Nephron progenitor cell (in vitro differentiated cells): ENCODE data around the gene NR3C1.

ENCODE experiments used
- DNase-seq: peaks from one replicate; pipeline ENCODE4 v3.0.0; 2021
- H3K27ac Mint-ChIP-seq: 2 replicates; pipeline ENCODE4 v1.8.0; 2021; ENCODE audit warnings: mild to moderate bottlenecking, moderate library complexity, mixed read lengths
- H3K27me3 Mint-ChIP-seq: 2 replicates; pipeline ENCODE4 v1.8.0; 2021; ENCODE audit warnings: mild to moderate bottlenecking, low read depth, mixed read lengths; ENCODE audit not compliant: poor library complexity
- H3K36me3 Mint-ChIP-seq: 2 replicates; pipeline ENCODE4 v1.8.0; 2021; ENCODE audit warnings: low read depth, mixed read lengths
- H3K4me1 Mint-ChIP-seq: 2 replicates; pipeline ENCODE4 v1.8.0; 2021; ENCODE audit warnings: mixed read lengths
- H3K4me3 Mint-ChIP-seq: 2 replicates; pipeline ENCODE4 v1.8.0; 2021; ENCODE audit warnings: mild to moderate bottlenecking, moderate library complexity, mixed read lengths
- H3K9me3 Mint-ChIP-seq: 2 replicates; pipeline ENCODE4 v1.8.0; 2021; ENCODE audit warnings: mild to moderate bottlenecking, moderate library complexity, mixed read lengths
- CTCF ChIP-seq: fragments of 200-600 bp; sonication (generic); IDR thresholded peaks from 2 replicates; pipeline ENCODE4 v1.5.0; 2021; ENCODE audit warnings: antibody characterized with exemption

The NR3C1 gene

GRCh38 chr5:143261748-143262392, 141.6 kb downstream of the NR3C1 start:
- H3K27me3 Mint-ChIP-seq: peaks cover 6% of the 10 kb centered on the region
- H3K9me3 Mint-ChIP-seq: peaks cover 13% of the 10 kb centered on the region
- no peak overlapping the region for H3K4me3 Mint-ChIP-seq
- no peaks in the 10 kb centered on the region for H3K36me3 Mint-ChIP-seq
- no peak for DNase-seq
- no peak for TF ChIP-seq CTCF
- H3K4me1 Mint-ChIP-seq: no peaks in the 10 kb centered on the region
- H3K27ac Mint-ChIP-seq: no peak overlapping the region

- Mint-ChIP-seq H3K4me1 (no peaks in the 10 kb centered on the region), H3K27me3 (peaks cover 6% of the 10 kb centered on the region), H3K9me3 (no peaks in the 10 kb centered on the region), H3K36me3 (no peaks in the 10 kb centered on the region), H3K4me3 (no peak overlapping the region), H3K27ac (no peak overlapping the region)
- DNase-seq: no peak
- TF ChIP-seq CTCF: no peak
Measured at GRCh38 chr5:143259254-143259605, 144.3 kb downstream of the NR3C1 start.

- Mint-ChIP-seq H3K9me3 (no peaks in the 10 kb centered on the region), H3K4me3 (no peak overlapping the region), H3K27ac (no peak overlapping the region), H3K27me3 (peaks cover 6% of the 10 kb centered on the region), H3K36me3 (no peaks in the 10 kb centered on the region), H3K4me1 (no peaks in the 10 kb centered on the region)
- TF ChIP-seq CTCF: no peak
- no peak for DNase-seq
Measured at GRCh38 chr5:143258559-143259253, 144.8 kb downstream of the NR3C1 start.

- Mint-ChIP-seq H3K9me3 (no peaks in the 10 kb centered on the region), H3K27me3 (peaks cover 15% of the 10 kb centered on the region), H3K27ac (no peak overlapping the region), H3K36me3 (no peaks in the 10 kb centered on the region), H3K4me3 (no peak overlapping the region), H3K4me1 (no peaks in the 10 kb centered on the region)
- DNase-seq: no peak
- no peak for TF ChIP-seq CTCF
Measured at GRCh38 chr5:143254819-143255218, 148.7 kb downstream of the NR3C1 start.

GRCh38 chr5:143251946-143252345, 151.5 kb downstream of the NR3C1 start:
- Mint-ChIP-seq H3K9me3 (no peaks in the 10 kb centered on the region), H3K27me3 (peaks cover 9% of the 10 kb centered on the region), H3K27ac (peak overlapping the region; percentile 83), H3K36me3 (no peaks in the 10 kb centered on the region), H3K4me3 (no peak overlapping the region), H3K4me1 (no peaks in the 10 kb centered on the region)
- TF ChIP-seq CTCF: no peak
- DNase-seq: no peak

- no peak overlapping the region for H3K27ac Mint-ChIP-seq
- H3K27me3 Mint-ChIP-seq: peaks cover 9% of the 10 kb centered on the region
- peaks cover 4% of the 10 kb centered on the region for H3K4me1 Mint-ChIP-seq
- H3K4me3 Mint-ChIP-seq: no peak overlapping the region
- no peak for DNase-seq
- no peaks in the 10 kb centered on the region for H3K9me3 Mint-ChIP-seq
- TF ChIP-seq CTCF: no peak
- no peaks in the 10 kb centered on the region for H3K36me3 Mint-ChIP-seq
Measured at GRCh38 chr5:143251190-143251589, 152.3 kb downstream of the NR3C1 start.
